Brain microvascular endothelial cell (primary cell): ENCODE data around the gene LAMA5.

ENCODE experiments used
- DNase-seq: peaks from one replicate; pipeline ENCODE4 v3.0.0-alpha.2; 2020
- H3K27ac ChIP-seq: fragments of 250-450 bp; sonication (Bioruptor Pico); 2 replicates; pipeline ENCODE4 v1.5.1; 2020; ENCODE audit warnings: mild to moderate bottlenecking, moderate library complexity
- H3K27me3 ChIP-seq: fragments of 250-450 bp; sonication (Bioruptor Pico); replicated peaks from 2 replicates; pipeline ENCODE4 v1.5.1; 2020; ENCODE audit warnings: mild to moderate bottlenecking
- H3K36me3 ChIP-seq: fragments of 250-450 bp; sonication (Bioruptor Pico); replicated peaks from 2 replicates; pipeline ENCODE4 v1.5.1; 2020; ENCODE audit warnings: mild to moderate bottlenecking
- H3K4me3 ChIP-seq: 2 replicates; pipeline ENCODE4 v1.5.1; 2011; ENCODE audit warnings: low read depth, mild to moderate bottlenecking, control low read depth, low read length, moderate library complexity
- CTCF ChIP-seq: IDR thresholded peaks from 2 replicates; pipeline ENCODE4 v1.5.1; 2011; ENCODE audit warnings: low read depth, mild to moderate bottlenecking, moderate library complexity, low read length, control low read depth, inconsistent platforms; ENCODE audit errors: missing control alignments
- in situ Hi-C: cut with HindIII; loops from 2 replicates; pipeline ENCODE4 v1.10.0; 2017; ENCODE audit warnings: low sequenced_read_pairs, low pct_ligation_motif_present

LAMA5 gene

DNA sequence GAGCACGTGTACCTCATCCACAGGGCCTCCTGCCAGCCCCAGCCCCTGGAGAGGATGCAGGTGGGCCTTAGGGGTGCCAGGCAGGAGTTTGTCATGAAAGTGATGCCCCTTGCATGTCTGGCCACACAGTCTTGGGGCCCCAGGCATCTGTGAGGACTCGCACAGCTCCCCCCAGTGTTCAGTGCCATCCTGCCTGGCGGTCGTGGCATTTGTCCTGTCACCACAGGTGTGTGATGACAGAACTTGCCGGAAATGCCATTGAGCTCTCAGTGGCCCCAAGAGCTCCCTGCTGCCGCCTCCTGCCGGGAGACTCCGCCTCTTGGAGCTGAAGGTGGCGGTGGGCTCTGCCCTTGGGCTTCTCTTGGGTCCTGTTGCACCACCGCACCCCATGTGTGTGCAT lies 94.9 kb downstream of the LAMA5 start:
- in situ Hi-C loops, result no loop called here
- no peak overlapping the region for H3K27ac ChIP-seq
- peaks cover 18% of the 10 kb centered on the region for H3K36me3 ChIP-seq
- no peak for TF ChIP-seq CTCF
- H3K4me3 ChIP-seq, result no peak overlapping the region
- no peaks in the 10 kb centered on the region for H3K27me3 ChIP-seq
- DNase-seq, result no peak

GRCh38 chr20:62269871-62270270 lies 97.2 kb downstream of the LAMA5 start:
- no peak for TF ChIP-seq CTCF
- Histone ChIP-seq H3K36me3 (peaks cover 25% of the 10 kb centered on the region), H3K27ac (no peak overlapping the region), H3K27me3 (no peaks in the 10 kb centered on the region), H3K4me3 (no peak overlapping the region)
- no peak for DNase-seq
- in situ Hi-C loops, result no loop called here

GRCh38 chr20:62269378-62269777 lies 97.7 kb downstream of the LAMA5 start:
- no peaks in the 10 kb centered on the region for H3K27me3 ChIP-seq
- H3K36me3 ChIP-seq, result peaks cover 25% of the 10 kb centered on the region
- no peak for DNase-seq
- TF ChIP-seq CTCF, result no peak
- in situ Hi-C loops, result no loop called here
- H3K27ac ChIP-seq, result no peak overlapping the region
- H3K4me3 ChIP-seq, result no peak overlapping the region

- no peak for TF ChIP-seq CTCF
- Histone ChIP-seq H3K4me3 (no peak overlapping the region), H3K27ac (no peak overlapping the region), H3K27me3 (no peaks in the 10 kb centered on the region), H3K36me3 (peaks cover 30% of the 10 kb centered on the region)
- in situ Hi-C loops, result no loop called here
- DNase-seq, result no peak
Measured at GRCh38 chr20:62268228-62268900, 98.7 kb downstream of the LAMA5 start.

GRCh38 chr20:62267543-62267942 lies 99.6 kb downstream of the LAMA5 start:
- DNase-seq, result no peak
- Histone ChIP-seq H3K27me3 (no peaks in the 10 kb centered on the region), H3K4me3 (no peak overlapping the region), H3K36me3 (peaks cover 29% of the 10 kb centered on the region), H3K27ac (no peak overlapping the region)
- TF ChIP-seq CTCF, result no peak
- in situ Hi-C loops, result no loop called here

GRCh38 chr20:62266851-62267250 lies 100.3 kb downstream of the LAMA5 start:
- TF ChIP-seq CTCF, result no peak
- no peak overlapping the region for H3K27ac ChIP-seq
- in situ Hi-C loops, result no loop called here
- DNase-seq, result no peak
- no peak overlapping the region for H3K4me3 ChIP-seq
- H3K27me3 ChIP-seq, result no peaks in the 10 kb centered on the region
- peaks cover 27% of the 10 kb centered on the region for H3K36me3 ChIP-seq
